HG03039 (cell line): ENCODE results near the gene TADA2B.

Source experiments
- ATAC-seq: cut with Tn5 transposase; IDR thresholded peaks from one replicate; pipeline ENCODE4 v1.9.1; 2021; ENCODE audit warnings: mild to moderate bottlenecking, moderate library complexity; ENCODE audit not compliant: unreplicated experiment

TADA2B gene, protein sequence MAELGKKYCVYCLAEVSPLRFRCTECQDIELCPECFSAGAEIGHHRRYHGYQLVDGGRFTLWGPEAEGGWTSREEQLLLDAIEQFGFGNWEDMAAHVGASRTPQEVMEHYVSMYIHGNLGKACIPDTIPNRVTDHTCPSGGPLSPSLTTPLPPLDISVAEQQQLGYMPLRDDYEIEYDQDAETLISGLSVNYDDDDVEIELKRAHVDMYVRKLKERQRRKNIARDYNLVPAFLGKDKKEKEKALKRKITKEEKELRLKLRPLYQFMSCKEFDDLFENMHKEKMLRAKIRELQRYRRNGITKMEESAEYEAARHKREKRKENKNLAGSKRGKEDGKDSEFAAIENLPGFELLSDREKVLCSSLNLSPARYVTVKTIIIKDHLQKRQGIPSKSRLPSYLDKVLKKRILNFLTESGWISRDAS

DNA sequence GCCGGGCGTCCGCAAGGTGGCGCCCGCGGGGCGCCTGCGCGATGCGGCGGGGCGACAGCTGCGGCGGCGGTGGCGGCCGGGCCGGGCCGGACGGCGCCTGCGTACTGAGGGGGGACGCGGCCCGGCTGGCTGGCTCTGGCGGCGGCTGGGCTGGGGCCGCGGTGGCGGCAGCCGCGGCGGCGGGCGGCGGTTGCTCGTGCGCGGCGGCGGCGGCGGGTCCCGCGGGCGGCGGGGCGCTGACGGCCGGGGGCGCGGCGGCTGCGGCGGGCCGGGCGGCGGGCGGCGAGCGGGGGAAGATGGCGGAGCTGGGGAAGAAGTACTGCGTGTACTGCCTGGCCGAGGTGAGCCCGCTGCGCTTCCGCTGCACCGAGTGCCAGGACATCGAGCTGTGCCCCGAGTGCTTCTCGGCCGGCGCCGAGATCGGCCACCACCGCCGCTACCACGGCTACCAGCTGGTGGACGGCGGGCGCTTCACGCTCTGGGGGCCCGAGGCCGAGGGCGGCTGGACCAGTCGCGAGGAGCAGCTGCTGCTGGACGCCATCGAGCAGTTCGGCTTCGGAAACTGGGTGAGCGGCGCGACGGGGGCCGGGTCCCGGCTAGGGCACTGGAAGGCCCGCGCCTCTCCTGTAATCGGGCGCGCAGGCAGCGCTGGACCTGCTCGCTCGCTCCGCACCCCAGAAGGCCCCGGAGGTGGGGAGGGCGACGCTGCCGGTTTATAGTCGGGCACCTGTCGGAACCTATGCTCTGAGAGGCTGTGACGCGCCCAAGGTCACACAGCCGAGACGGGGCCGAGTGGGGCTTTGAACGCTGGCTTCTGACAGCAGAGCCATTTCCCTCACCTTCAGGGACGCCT, at the start of gene TADA2B:
TSS of gene TADA2B (plus strand) at position 89 of the 853 bp plus-strand sequence. CDS start at position 297, 208 bp downstream.
- ATAC-seq: peak; percentile 19

DNA sequence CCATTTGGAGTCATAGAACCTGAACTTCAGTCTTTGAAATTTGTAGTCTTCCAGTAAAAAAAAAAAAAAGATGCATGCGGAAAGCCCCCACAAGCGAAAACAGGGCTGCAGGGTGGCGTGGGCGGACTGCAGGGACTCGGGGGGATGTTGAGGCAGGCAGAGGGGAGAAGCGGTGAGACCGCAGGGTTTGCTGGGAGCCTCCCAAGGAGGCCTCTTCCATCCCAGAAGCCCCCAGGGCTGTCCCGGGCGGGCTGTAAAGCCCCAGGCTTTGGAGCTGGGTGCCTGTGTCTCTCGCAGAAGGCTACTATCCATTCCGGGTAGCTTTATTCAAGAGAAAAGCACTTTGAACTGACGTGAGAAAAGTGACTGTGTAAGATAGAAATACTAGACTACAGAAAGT, 46.7 kb upstream of the TADA2B start:
- no peak for ATAC-seq

DNA sequence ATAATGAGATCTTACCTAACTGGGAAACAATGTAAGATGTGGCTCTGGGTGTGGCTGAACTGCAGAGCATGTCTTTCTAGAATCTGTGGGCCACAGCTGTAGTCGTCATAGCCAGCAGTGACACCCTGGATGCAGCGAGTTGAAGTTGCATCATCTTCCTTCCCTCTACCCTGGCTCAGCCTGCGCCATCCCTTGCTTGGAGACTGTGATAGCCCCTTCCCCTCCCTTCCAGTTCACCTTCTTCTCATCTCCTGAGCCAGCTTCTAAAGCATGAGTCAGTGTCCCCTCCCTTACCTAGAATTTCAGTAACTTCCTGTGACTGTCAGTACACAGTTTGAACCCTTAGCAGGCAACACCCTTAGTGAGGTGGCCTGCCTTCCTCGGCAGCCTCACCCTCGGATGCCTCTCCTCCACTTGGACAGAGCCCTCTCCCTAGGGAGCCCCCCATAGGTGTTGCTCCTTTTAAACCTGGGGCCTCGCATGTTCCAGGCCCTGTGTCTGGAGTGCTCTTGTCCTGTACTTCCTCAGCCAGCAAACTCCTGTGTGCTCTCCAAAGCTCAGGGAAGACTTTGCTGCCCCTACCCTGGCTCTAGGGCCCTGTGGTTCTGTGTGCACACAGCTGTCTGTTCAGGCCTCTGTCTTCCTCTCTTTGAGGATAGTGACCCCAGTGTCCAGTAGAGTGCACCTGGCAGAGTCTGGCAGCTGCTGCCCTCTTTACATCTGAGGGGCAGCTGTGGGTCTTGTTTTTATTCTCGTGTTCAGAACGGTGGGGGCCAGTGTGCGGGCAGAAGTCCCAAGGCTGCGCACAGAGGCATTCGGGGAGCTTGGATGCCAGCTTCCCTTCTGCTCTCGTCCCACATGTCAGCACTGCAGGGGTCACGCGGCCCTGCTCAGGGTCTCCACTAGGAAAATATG, 43.7 kb upstream of the TADA2B start:
- ATAC-seq: no peak

DNA sequence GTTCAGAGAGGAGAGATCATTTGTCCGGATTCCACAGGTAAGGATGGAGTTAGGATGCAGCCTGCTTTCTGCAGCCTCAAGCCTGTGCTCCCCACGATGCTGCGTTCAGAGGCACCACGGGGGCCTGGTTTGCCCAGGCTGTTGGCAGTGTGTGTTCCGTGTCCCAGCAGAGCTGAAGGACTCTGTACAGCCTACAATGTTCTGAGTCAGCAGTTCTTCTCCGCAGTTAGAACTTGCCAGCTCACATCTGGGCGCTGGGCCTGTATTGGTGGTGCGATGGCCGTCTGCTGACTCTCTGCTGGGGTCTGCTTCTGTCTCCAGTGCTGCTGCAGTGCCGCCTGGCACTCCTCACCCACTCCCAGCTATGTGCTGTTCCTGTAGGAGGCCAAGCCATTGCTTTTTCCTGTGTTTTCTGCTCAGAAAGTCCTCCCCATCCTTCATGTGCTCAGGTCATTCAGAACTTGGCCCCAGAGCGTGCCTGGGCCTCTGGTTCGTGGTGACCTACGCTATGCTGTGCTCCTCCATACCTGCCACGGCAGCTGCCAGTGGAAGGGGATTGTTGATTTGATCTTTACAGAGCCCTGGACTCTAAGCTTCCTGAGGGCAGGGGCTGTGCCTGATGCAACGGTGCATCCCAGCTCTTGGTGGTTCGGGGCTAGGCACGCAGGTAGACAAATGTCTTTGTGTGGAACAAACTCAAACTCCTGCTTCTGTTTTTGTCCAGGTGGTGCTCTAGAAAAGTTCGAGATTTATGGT, 42.6 kb upstream of the TADA2B start:
- ATAC-seq: no peak

DNA sequence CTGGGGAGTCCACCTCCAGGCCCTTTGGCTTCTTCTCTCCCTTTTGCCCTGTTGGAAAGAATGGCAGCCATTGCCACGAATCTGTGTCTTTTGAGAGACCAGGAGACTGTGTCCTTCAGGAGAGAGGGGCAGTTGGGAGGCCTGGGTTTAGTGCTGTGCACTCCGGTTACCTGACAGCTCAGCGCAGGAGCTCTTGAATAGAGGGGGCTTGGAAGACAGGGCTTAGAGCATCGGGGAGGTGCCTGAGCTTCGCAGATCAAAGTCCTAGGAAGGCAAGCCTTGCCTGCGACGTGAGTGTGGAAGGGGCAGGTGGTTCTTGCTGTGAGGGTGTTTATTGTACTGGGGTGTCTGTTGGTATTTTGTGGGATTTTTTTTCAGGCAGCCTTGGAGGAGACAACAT, 41.9 kb upstream of the TADA2B start:
- no peak for ATAC-seq

DNA sequence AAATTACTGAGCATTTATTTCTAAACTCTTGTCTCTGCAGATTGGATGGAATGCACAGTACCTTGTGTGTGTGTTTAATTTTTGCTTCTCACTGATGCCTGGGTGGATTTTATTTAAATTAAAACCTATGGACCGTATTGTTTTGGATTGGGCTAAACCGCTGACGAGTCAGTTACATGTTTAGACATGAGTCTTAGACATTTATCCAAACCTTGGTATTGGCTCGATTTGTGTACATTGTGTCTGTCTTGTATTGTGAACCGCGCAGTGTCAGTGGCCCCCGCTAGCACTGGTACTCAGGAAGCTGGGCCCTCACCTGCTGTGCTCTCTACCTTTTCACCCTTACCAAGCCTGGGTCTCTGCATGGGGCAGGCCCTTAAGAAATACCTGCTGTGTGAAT, 40.8 kb upstream of the TADA2B start:
- ATAC-seq: no peak

DNA sequence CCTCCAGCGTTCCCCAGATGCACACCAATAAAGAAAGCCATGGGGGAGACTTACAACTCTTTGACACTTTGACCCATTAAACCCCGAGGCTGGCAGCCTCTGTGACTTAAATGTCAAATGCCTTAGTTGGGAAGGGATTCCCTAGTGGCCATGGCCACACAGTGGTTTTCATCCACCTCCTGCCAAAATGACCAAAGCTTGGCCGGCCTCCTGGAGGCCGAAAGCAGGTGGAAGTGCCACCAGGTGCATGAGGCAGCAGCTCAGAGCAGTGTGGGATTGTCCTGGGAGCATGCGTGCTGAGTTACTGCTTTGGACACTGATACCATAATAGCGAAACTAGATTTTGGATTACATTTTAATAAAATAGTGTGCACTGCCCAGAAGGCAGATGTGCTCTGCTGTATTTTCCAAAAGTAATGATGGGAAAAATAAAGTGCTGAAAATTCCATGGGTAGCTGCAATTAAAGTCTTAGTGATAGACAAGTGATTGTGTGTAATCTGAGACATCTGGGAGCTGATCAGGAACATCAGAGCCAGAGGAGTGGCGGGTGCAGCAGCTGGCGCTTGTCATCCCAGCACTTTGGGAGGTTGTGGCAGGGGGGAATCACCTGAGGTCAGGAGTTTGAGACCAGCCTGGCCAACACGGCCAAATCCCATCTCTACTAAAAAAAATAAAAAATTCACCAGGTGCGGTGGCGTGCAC, 39.8 kb upstream of the TADA2B start:
- ATAC-seq: no peak

DNA sequence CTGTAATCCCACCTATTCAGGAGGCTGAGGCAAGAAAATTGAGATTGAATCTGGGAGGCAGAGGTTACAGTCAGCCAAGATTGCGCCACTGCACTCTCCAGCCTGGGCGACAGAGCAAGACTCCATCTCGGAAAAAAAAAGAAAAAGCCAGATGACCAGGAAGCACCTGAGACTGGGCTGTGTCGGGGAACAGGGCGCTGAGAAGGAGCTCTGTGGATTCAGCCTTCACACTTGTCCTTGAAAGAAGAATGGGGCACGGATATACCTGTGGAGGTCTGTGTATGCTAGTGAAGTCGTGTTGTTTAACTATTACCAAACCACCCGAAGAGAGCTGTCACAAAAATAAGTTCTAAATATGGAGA, 39.3 kb upstream of the TADA2B start:
- ATAC-seq: no peak

DNA sequence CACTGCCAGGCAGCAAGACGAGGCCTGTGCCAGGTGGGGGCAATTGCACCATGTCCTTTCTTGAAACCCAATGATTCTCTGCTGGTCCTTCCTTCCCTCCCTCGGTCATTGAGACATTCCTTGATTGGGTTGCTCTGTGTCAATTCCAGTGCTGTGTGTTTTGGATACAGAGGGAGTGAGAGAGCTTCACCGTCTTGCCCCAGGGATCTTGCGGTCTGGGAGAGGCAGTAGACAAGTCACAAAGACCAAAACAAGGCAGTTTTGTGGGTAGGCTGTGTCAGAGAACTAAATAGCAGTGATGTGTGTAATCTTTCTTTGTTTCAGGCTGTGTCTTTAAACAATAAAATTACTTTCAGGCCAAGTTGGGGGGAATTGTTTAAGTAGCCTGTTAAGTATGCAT, 38.8 kb upstream of the TADA2B start:
- ATAC-seq: no peak

DNA sequence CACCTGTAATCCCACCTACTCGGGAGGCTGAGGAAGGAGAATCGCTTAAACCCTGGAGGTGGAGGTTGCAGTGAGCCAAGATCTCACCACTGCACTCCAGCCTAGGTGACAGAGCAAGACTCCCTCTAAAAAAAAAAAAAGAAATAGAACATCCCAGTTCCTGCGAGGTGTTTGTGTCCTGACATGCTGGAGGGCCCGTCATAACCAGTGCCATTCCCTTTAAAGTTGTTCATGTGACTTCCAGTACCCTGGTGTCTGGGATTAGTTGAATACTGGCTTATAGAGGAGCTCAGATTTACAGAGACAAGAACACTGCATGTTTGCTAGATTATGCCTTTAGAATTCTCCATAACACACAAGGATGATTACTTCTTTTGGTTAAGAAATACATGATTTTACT, 37.6 kb upstream of the TADA2B start:
- no peak for ATAC-seq

DNA sequence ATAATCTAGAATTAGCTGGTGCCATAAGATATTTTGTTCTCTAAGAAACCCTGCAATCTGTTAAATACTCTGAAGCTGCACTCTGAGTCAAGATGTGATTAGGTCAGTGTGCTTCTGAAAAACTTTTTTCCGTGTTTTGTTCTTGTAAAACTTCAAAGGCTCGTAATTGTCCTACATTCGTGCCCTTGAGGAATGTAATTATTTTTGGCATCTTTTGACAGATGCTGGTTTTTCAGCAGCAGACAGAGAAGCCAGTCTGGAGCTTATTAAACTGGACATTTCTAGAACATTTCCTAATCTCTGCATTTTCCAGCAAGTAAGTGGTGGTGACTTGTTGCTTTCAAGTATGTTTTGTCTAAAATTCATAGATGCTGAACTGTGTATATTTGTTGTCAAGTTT, 36.8 kb upstream of the TADA2B start:
- ATAC-seq: no peak

DNA sequence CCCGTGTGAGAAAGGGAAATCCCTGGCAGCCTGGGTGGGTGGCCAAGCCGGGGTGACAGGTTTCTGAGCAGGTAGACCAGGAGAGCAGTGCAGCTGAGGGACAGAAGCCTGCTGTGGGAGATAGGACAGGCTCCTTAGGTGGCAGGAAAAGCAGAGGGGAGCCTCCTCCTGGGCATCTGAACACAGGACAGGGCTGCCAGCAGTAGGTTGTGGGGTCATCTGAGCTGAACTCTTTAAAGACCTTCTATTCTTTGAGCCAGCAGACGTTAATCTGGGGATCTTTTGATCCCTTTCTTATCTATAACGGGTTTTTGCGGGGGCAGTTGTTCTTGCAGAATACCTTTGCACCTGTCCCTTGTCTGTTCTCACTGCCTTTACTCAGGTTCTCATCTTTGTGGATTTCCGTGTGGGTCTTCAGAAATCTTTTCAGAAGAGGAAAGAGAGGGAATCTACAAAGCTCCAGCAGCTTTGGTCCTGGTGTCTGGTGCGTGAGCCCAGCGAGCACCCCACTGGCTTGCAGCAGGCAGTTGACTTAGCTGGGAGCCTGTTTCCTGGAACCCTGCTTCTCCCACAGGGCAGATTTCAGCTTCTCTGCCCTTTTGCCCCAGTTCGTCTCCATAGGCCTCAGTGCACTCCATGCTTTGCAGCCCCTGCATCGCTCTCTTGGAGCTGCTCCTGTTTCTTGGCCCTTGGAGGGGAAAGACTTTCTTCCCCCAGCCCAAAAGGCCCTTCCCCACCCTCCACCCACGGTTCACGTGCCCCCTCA, 35.8 kb upstream of the TADA2B start:
- ATAC-seq: no peak

DNA sequence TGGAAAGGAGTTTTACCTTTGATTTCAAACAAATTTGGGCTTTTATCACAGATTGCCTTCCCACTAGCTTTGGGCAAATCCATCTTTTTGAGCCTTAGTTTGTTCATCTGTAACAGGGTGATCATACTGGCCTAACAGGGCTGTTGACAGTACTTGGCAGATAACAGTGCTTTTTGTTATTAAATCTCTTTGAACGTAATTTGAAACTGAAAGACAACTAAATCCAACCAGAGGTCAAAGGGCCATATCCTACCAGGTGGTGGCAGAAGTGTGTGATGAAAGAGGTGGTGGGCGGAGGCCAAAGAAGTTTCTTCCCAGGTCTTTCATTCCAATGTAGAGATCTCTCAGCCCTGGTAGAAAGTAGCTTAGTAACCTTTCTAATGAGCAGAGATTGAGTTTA, 35.2 kb upstream of the TADA2B start:
- ATAC-seq: no peak

DNA sequence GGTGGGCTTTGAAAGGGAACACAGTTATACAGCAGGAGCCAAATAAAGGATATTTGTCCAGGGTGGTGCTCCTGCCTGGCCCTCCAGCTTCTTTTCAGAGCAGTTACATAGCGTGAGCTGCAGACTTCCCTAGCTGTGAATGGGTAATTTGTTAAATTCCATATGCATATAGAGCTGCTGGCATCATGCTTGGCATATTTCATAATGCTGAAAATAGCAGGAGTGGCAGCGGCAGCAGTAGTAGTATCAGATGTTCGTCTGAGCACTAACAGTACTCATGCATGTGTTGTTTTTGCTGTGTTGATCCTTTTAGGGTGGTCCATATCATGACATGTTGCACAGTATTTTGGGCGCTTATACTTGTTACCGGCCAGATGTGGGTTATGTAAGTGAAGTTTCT, 33.6 kb upstream of the TADA2B start:
- ATAC-seq: no peak

DNA sequence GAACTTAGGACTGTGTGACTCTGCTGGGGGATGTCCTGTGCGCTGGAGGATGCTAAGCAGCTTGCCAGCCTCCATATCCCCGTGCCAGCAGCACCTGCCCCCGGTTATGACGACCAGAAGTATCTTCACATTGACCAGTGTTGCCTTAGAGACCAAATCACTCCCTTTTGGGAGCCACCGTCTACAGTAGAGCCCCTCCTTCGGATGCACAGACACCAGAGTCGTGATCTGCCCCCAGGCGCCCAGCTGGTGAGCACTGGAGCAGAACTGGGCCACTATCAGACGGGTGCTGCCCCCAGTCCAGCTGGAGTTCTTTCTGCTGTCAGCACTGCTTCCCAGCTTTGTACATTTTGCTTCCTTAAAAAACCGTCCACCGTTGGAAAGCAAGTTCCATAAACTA, 30.0 kb upstream of the TADA2B start:
- no peak for ATAC-seq

DNA sequence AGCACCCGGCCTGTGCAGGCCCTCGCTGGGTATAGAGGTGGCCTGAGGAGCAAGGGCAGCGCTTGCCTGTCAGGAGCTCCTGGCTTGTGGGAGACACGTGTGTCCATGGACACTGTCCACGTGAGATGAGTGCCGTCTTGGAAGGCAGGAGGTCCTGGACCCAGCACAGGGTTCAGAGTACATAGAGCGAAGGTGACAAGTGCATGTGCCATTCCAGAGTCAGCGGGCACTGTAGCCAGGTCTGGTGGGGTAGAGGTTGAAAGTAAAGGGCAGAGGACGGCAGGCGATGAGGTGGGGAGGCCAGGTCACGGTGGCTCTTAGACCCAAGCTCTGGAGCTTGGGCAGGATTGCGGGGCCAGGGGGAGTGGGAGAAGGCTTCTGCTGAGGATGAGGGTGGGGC, 28.4 kb upstream of the TADA2B start:
- no peak for ATAC-seq

DNA sequence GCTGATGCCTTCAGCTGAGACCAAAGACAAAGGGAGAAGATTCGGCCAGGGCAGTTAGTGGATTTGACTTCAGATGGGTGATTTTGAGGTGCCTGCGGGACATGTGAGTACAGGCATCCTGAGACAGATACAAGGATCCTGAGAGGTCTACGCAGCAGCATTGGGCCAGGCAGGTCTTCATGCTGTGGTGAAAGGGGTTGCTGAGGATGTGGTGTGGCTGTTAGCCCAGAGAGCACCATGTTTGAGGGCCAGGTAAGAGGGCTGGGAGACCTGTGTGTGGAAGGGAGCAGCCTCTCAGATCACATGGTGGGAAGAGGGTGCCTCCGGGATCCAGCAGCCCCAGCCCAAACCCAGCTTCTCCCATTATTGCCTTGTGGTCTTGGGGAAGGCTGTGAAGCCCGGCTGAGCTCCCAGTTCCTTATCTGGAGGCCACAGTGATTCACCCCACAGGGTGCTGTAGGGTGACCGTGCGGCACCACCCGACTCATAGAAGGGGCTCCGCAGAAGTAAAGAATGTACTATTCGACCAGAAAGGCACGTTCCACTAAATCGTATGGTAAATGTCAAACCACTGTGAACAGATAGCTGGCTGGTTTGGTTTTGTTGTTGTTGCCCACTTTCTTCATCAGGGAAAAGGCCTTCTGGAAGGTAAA, 27.7 kb upstream of the TADA2B start:
- ATAC-seq: no peak

DNA sequence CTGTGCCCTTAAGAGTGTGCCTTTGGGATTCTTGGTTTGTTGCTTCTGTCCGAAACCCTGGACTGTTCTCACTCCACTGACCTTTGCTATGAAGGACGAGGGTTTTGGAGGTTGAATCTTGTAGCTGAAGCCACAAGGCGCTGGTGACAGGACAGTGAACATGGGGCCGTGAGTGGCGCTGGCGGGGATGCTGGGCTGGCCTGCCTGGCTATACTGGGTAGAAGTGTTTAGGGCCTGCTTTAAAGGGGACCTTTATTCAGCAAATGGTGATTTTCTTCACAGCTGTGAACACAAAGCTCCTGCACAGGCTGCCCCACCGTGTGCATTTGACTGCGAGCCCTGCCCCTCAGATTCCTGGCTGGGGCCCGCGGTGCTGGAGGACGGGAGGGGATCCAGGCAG, 27.1 kb upstream of the TADA2B start:
- no peak for ATAC-seq

DNA sequence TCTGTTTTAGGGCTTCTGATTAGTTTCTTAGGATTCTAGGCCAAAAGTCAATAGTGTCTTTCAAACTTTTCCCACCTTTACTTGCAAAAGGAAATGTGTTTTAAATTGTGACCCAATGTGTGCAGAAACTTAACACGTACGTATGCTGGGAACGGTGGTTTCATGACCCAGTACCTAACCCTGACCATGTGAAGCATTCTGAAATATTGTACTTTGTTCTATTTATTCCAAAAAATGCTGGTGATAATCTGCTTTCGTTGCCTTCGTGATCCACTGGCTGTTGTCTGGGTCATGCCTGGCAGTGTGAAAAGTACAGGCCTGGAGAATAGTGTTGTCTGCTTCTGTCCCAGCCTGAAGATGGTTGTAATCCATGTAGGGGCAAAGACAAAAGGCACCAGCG, 26.7 kb upstream of the TADA2B start:
- no peak for ATAC-seq
